ENCODE measurements around the gene ZNF860. TPM values are rescaled to one million over a fixed set of nuclear protein-coding genes. Genes with fewer than 3 reads are reported as not detected.

The ZNF860 gene
- total RNA-seq, 1 donor from 2014 or later: 0.16 TPM

Other genes with a start within 250 kb of the ZNF860 start
- gene OSBPL10, start 488 bp upstream of the ZNF860 start, total RNA-seq: 2.5 and 2.6 TPM in 2 replicates
- gene GPD1L, start 124.9 kb downstream of the ZNF860 start, total RNA-seq: 21.9 and 25.7 TPM in 2 replicates

All from T-helper 2 cell treated with Interferon-gamma antibody and Interleukin-4, amounts not matched to agents 100 ng/mL and 5 ng/mL, for 36 hours (primary cell).